ENCODE data around the gene TM2D3.

The TM2D3 gene

GRCh38 chr15:101646672-101647071 is 5.5 kb downstream of the TM2D3 start:
- Histone ChIP-seq H3K27me3 (replicated peaks; ENCODE audit: control insufficient read depth, insufficient read depth, low read length, poor library complexity, severe bottlenecking) (no peaks in the 10 kb centered on the region), H3K4me1 (ENCODE audit: control insufficient read depth, insufficient read depth, low read length, poor library complexity, severe bottlenecking) (peaks cover 13% of the 10 kb centered on the region), H3K36me3 (ENCODE audit: control insufficient read depth, insufficient read depth, low read length) (peaks cover 57% of the 10 kb centered on the region), H3K4me3 (ENCODE audit: insufficient read depth, low read depth, low read length, poor library complexity, severe bottlenecking) (no peak overlapping the region), H3K9me3 (ENCODE audit: control insufficient read depth, low read length) (no peaks in the 10 kb centered on the region), H3K27ac (ENCODE audit: insufficient read depth, low read length, poor library complexity, severe bottlenecking) (no peak overlapping the region)
- no peak for DNase-seq

- H3K36me3 ChIP-seq (ENCODE audit: control insufficient read depth, insufficient read depth, low read length), result peaks cover 49% of the 10 kb centered on the region
- no peak for DNase-seq
- no peak overlapping the region for H3K4me3 ChIP-seq (ENCODE audit: insufficient read depth, low read depth, low read length, poor library complexity, severe bottlenecking)
- peak overlapping the region; percentile 58 for H3K27ac ChIP-seq (ENCODE audit: insufficient read depth, low read length, poor library complexity, severe bottlenecking)
- no peaks in the 10 kb centered on the region for H3K27me3 ChIP-seq (replicated peaks; ENCODE audit: control insufficient read depth, insufficient read depth, low read length, poor library complexity, severe bottlenecking)
- H3K4me1 ChIP-seq (ENCODE audit: control insufficient read depth, insufficient read depth, low read length, poor library complexity, severe bottlenecking), result peaks cover 13% of the 10 kb centered on the region
- H3K9me3 ChIP-seq (ENCODE audit: control insufficient read depth, low read length), result no peaks in the 10 kb centered on the region
These were observed 9.8 kb downstream of the TM2D3 start for GRCh38 chr15:101642361-101642760.

- Histone ChIP-seq H3K36me3 (ENCODE audit: control insufficient read depth, insufficient read depth, low read length) (peaks cover 44% of the 10 kb centered on the region), H3K27ac (ENCODE audit: insufficient read depth, low read length, poor library complexity, severe bottlenecking) (peak overlapping the region; percentile 58)
These were observed 10.3 kb downstream of the TM2D3 start for GRCh38 chr15:101641894-101642293.

GRCh38 chr15:101641129-101641764 is 10.9 kb downstream of the TM2D3 start:
- peak; percentile 57 to 69 (median 58) for DNase-seq
- Histone ChIP-seq H3K4me1 (ENCODE audit: control insufficient read depth, insufficient read depth, low read length, poor library complexity, severe bottlenecking) (peaks cover 13% of the 10 kb centered on the region), H3K36me3 (ENCODE audit: control insufficient read depth, insufficient read depth, low read length) (peaks cover 38% of the 10 kb centered on the region), H3K27ac (ENCODE audit: insufficient read depth, low read length, poor library complexity, severe bottlenecking) (peak overlapping the region; percentile 58), H3K4me3 (ENCODE audit: insufficient read depth, low read depth, low read length, poor library complexity, severe bottlenecking) (no peak overlapping the region), H3K9me3 (ENCODE audit: control insufficient read depth, low read length) (no peaks in the 10 kb centered on the region), H3K27me3 (replicated peaks; ENCODE audit: control insufficient read depth, insufficient read depth, low read length, poor library complexity, severe bottlenecking) (no peaks in the 10 kb centered on the region)

More at GRCh38 chr15:101641894-101642293, 10.3 kb downstream of the TM2D3 start:
- Histone ChIP-seq H3K4me3 (ENCODE audit: insufficient read depth, low read depth, low read length, poor library complexity, severe bottlenecking) (no peak overlapping the region), H3K4me1 (ENCODE audit: control insufficient read depth, insufficient read depth, low read length, poor library complexity, severe bottlenecking) (peaks cover 13% of the 10 kb centered on the region), H3K9me3 (ENCODE audit: control insufficient read depth, low read length) (no peaks in the 10 kb centered on the region), H3K27me3 (replicated peaks; ENCODE audit: control insufficient read depth, insufficient read depth, low read length, poor library complexity, severe bottlenecking) (no peaks in the 10 kb centered on the region)
- peak in 1 of 3 donors; percentile 16 for DNase-seq

GRCh38 chr15:101639667-101640066 is 12.5 kb downstream of the TM2D3 start:
- Histone ChIP-seq H3K27me3 (replicated peaks; ENCODE audit: control insufficient read depth, insufficient read depth, low read length, poor library complexity, severe bottlenecking) (no peaks in the 10 kb centered on the region), H3K4me3 (ENCODE audit: insufficient read depth, low read depth, low read length, poor library complexity, severe bottlenecking) (no peak overlapping the region), H3K36me3 (ENCODE audit: control insufficient read depth, insufficient read depth, low read length) (peaks cover 22% of the 10 kb centered on the region), H3K4me1 (ENCODE audit: control insufficient read depth, insufficient read depth, low read length, poor library complexity, severe bottlenecking) (peaks cover 13% of the 10 kb centered on the region), H3K27ac (ENCODE audit: insufficient read depth, low read length, poor library complexity, severe bottlenecking) (no peak overlapping the region), H3K9me3 (ENCODE audit: control insufficient read depth, low read length) (no peaks in the 10 kb centered on the region)
- DNase-seq, result no peak

- DNase-seq, result no peak
- no peak overlapping the region for H3K27ac ChIP-seq (ENCODE audit: insufficient read depth, low read length, poor library complexity, severe bottlenecking)
- H3K9me3 ChIP-seq (ENCODE audit: control insufficient read depth, low read length), result no peaks in the 10 kb centered on the region
- H3K27me3 ChIP-seq (replicated peaks; ENCODE audit: control insufficient read depth, insufficient read depth, low read length, poor library complexity, severe bottlenecking), result no peaks in the 10 kb centered on the region
- H3K36me3 ChIP-seq (ENCODE audit: control insufficient read depth, insufficient read depth, low read length), result peaks cover 13% of the 10 kb centered on the region
- peaks cover 13% of the 10 kb centered on the region for H3K4me1 ChIP-seq (ENCODE audit: control insufficient read depth, insufficient read depth, low read length, poor library complexity, severe bottlenecking)
- no peak overlapping the region for H3K4me3 ChIP-seq (ENCODE audit: insufficient read depth, low read depth, low read length, poor library complexity, severe bottlenecking)
These were observed 14.3 kb downstream of the TM2D3 start for GRCh38 chr15:101637919-101638318.

- DNase-seq, result no peak
- Histone ChIP-seq H3K9me3 (ENCODE audit: control insufficient read depth, low read length) (no peaks in the 10 kb centered on the region), H3K36me3 (ENCODE audit: control insufficient read depth, insufficient read depth, low read length) (peaks cover 11% of the 10 kb centered on the region), H3K4me1 (ENCODE audit: control insufficient read depth, insufficient read depth, low read length, poor library complexity, severe bottlenecking) (peaks cover 13% of the 10 kb centered on the region), H3K27ac (ENCODE audit: insufficient read depth, low read length, poor library complexity, severe bottlenecking) (no peak overlapping the region), H3K4me3 (ENCODE audit: insufficient read depth, low read depth, low read length, poor library complexity, severe bottlenecking) (no peak overlapping the region), H3K27me3 (replicated peaks; ENCODE audit: control insufficient read depth, insufficient read depth, low read length, poor library complexity, severe bottlenecking) (no peaks in the 10 kb centered on the region)
These were observed 14.7 kb downstream of the TM2D3 start for GRCh38 chr15:101637516-101637915.

- Histone ChIP-seq H3K27me3 (replicated peaks; ENCODE audit: control insufficient read depth, insufficient read depth, low read length, poor library complexity, severe bottlenecking) (no peaks in the 10 kb centered on the region), H3K36me3 (ENCODE audit: control insufficient read depth, insufficient read depth, low read length) (peaks cover 8% of the 10 kb centered on the region), H3K4me1 (ENCODE audit: control insufficient read depth, insufficient read depth, low read length, poor library complexity, severe bottlenecking) (peaks cover 13% of the 10 kb centered on the region), H3K27ac (ENCODE audit: insufficient read depth, low read length, poor library complexity, severe bottlenecking) (no peak overlapping the region), H3K9me3 (ENCODE audit: control insufficient read depth, low read length) (no peaks in the 10 kb centered on the region), H3K4me3 (ENCODE audit: insufficient read depth, low read depth, low read length, poor library complexity, severe bottlenecking) (no peak overlapping the region)
- no peak for DNase-seq
These were observed 15.1 kb downstream of the TM2D3 start for GRCh38 chr15:101637038-101637437.

- H3K27ac ChIP-seq (ENCODE audit: insufficient read depth, low read length, poor library complexity, severe bottlenecking), result no peak overlapping the region
These were observed 16.0 kb downstream of the TM2D3 start for GRCh38 chr15:101635944-101636727.

GRCh38 chr15:101633356-101633755 is 18.8 kb downstream of the TM2D3 start:
- H3K27me3 ChIP-seq (replicated peaks; ENCODE audit: control insufficient read depth, insufficient read depth, low read length, poor library complexity, severe bottlenecking), result no peaks in the 10 kb centered on the region

More at GRCh38 chr15:101635944-101636727, 16.0 kb downstream of the TM2D3 start:
- peaks cover 5% of the 10 kb centered on the region for H3K4me1 ChIP-seq (ENCODE audit: control insufficient read depth, insufficient read depth, low read length, poor library complexity, severe bottlenecking)
- DNase-seq, result no peak
- peaks cover 8% of the 10 kb centered on the region for H3K36me3 ChIP-seq (ENCODE audit: control insufficient read depth, insufficient read depth, low read length)
- H3K27me3 ChIP-seq (replicated peaks; ENCODE audit: control insufficient read depth, insufficient read depth, low read length, poor library complexity, severe bottlenecking), result no peaks in the 10 kb centered on the region
- no peak overlapping the region for H3K4me3 ChIP-seq (ENCODE audit: insufficient read depth, low read depth, low read length, poor library complexity, severe bottlenecking)
- H3K9me3 ChIP-seq (ENCODE audit: control insufficient read depth, low read length), result no peaks in the 10 kb centered on the region

More at GRCh38 chr15:101633356-101633755, 18.8 kb downstream of the TM2D3 start:
- Histone ChIP-seq H3K36me3 (ENCODE audit: control insufficient read depth, insufficient read depth, low read length) (no peaks in the 10 kb centered on the region), H3K27ac (ENCODE audit: insufficient read depth, low read length, poor library complexity, severe bottlenecking) (no peak overlapping the region), H3K4me1 (ENCODE audit: control insufficient read depth, insufficient read depth, low read length, poor library complexity, severe bottlenecking) (no peaks in the 10 kb centered on the region), H3K9me3 (ENCODE audit: control insufficient read depth, low read length) (no peaks in the 10 kb centered on the region), H3K4me3 (ENCODE audit: insufficient read depth, low read depth, low read length, poor library complexity, severe bottlenecking) (no peak overlapping the region)
- no peak for DNase-seq

Data from effector memory CD4-positive, alpha-beta T cell (primary cell).